ENCODE measurements around the gene NOTCH2. TPM values are rescaled to one million over a fixed set of nuclear protein-coding genes. Genes with fewer than 3 reads are reported as not detected.

NOTCH2 gene
- total and polyA plus RNA-seq, 2 experiments from 2014 or later, result 8.5 to 56.6 TPM

DNA sequence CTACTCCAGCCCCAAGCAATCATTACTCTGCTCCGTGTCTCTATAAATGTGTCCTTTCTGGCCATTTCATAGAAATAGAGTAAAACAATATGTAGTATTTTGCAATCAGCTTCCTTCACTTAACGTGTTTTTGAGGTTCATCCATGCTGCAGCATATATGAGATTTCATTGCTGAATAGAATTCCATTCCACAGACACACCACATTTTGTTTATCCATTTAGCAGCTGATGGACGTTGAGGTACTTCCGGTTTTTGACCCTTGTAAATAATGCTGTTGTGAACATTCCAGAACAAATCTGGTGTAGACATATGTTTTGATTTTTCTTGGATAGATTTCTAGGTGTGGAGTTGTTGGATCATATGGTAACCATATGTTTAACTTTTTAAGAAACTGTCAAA lies 203.8 kb downstream of the NOTCH2 start (continued):
- TF ChIP-seq, protein P1, sequence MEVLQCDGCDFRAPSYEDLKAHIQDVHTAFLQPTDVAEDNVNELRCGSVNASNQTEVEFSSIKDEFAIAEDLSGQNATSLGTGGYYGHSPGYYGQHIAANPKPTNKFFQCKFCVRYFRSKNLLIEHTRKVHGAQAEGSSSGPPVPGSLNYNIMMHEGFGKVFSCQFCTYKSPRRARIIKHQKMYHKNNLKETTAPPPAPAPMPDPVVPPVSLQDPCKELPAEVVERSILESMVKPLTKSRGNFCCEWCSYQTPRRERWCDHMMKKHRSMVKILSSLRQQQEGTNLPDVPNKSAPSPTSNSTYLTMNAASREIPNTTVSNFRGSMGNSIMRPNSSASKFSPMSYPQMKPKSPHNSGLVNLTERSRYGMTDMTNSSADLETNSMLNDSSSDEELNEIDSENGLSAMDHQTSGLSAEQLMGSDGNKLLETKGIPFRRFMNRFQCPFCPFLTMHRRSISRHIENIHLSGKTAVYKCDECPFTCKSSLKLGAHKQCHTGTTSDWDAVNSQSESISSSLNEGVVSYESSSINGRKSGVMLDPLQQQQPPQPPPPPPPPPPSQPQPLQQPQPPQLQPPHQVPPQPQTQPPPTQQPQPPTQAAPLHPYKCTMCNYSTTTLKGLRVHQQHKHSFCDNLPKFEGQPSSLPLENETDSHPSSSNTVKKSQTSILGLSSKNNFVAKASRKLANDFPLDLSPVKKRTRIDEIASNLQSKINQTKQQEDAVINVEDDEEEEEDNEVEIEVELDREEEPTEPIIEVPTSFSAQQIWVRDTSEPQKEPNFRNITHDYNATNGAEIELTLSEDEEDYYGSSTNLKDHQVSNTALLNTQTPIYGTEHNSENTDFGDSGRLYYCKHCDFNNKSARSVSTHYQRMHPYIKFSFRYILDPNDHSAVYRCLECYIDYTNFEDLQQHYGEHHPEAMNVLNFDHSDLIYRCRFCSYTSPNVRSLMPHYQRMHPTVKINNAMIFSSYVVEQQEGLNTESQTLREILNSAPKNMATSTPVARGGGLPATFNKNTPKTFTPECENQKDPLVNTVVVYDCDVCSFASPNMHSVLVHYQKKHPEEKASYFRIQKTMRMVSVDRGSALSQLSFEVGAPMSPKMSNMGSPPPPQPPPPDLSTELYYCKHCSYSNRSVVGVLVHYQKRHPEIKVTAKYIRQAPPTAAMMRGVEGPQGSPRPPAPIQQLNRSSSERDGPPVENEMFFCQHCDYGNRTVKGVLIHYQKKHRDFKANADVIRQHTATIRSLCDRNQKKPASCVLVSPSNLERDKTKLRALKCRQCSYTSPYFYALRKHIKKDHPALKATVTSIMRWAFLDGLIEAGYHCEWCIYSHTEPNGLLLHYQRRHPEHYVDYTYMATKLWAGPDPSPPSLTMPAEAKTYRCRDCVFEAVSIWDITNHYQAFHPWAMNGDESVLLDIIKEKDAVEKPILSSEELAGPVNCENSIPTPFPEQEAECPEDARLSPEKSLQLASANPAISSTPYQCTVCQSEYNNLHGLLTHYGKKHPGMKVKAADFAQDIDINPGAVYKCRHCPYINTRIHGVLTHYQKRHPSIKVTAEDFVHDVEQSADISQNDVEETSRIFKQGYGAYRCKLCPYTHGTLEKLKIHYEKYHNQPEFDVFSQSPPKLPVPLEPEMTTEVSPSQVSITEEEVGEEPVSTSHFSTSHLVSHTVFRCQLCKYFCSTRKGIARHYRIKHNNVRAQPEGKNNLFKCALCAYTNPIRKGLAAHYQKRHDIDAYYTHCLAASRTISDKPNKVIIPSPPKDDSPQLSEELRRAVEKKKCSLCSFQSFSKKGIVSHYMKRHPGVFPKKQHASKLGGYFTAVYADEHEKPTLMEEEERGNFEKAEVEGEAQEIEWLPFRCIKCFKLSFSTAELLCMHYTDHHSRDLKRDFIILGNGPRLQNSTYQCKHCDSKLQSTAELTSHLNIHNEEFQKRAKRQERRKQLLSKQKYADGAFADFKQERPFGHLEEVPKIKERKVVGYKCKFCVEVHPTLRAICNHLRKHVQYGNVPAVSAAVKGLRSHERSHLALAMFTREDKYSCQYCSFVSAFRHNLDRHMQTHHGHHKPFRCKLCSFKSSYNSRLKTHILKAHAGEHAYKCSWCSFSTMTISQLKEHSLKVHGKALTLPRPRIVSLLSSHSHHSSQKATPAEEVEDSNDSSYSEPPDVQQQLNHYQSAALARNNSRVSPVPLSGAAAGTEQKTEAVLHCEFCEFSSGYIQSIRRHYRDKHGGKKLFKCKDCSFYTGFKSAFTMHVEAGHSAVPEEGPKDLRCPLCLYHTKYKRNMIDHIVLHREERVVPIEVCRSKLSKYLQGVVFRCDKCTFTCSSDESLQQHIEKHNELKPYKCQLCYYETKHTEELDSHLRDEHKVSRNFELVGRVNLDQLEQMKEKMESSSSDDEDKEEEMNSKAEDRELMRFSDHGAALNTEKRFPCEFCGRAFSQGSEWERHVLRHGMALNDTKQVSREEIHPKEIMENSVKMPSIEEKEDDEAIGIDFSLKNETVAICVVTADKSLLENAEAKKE (CRISPR knock-in tag; IDR thresholded peaks at IDR 0.05), result no peak

DNA sequence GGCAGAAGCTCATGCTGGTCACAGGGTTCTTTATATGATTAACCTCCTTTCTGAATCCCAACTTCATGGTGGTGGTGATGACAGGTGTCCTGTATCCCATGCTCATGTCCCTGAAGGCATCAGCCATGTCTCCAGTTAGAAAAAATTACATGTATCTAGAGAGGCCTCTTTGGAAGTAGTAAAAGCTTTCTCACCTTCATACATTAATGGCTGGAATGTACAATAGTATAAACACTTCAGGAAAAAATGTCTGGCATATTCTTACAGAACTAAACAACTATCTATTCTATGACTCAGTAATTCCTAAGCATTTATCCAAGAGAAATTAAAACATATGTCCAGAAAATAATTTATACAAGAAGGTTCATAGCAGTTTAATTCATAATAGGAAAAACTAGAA lies 207.2 kb downstream of the NOTCH2 start:
- DNase-seq (ENCODE audit: low spot score) (no peak), ATAC-seq (no peak)
- H3K4me3 ChIP-seq, result no peak overlapping the region
- no peak overlapping the region for H3K27ac ChIP-seq (ENCODE audit: low read depth)
- H4K20me1 ChIP-seq (replicated peaks; ENCODE audit: insufficient read depth), result no peaks in the 10 kb centered on the region
- H3K36me3 ChIP-seq (ENCODE audit: insufficient read depth), result no peaks in the 10 kb centered on the region
- Mint-ChIP-seq H3K4me3 (no peak overlapping the region), H3K4me1 (no peaks in the 10 kb centered on the region), H3K27me3 (ENCODE audit: insufficient read depth, low read depth, poor library complexity) (no peaks in the 10 kb centered on the region), H3K27ac (no peak overlapping the region), H3K9me3 (no peaks in the 10 kb centered on the region), H3K36me3 (ENCODE audit: low read depth) (no peaks in the 10 kb centered on the region)
- no peaks in the 10 kb centered on the region for H3K79me2 ChIP-seq (replicated peaks; ENCODE audit: insufficient read depth)
- no peaks in the 10 kb centered on the region for H3K4me1 ChIP-seq (ENCODE audit: insufficient read depth)
- H3K27me3 ChIP-seq (ENCODE audit: insufficient read depth), result no peaks in the 10 kb centered on the region
- H3F3A ChIP-seq (replicated peaks; ENCODE audit: low read depth), result no peaks in the 10 kb centered on the region
- no peak overlapping the region for H3K4me2 ChIP-seq
- TF ChIP-seq, protein P2, sequence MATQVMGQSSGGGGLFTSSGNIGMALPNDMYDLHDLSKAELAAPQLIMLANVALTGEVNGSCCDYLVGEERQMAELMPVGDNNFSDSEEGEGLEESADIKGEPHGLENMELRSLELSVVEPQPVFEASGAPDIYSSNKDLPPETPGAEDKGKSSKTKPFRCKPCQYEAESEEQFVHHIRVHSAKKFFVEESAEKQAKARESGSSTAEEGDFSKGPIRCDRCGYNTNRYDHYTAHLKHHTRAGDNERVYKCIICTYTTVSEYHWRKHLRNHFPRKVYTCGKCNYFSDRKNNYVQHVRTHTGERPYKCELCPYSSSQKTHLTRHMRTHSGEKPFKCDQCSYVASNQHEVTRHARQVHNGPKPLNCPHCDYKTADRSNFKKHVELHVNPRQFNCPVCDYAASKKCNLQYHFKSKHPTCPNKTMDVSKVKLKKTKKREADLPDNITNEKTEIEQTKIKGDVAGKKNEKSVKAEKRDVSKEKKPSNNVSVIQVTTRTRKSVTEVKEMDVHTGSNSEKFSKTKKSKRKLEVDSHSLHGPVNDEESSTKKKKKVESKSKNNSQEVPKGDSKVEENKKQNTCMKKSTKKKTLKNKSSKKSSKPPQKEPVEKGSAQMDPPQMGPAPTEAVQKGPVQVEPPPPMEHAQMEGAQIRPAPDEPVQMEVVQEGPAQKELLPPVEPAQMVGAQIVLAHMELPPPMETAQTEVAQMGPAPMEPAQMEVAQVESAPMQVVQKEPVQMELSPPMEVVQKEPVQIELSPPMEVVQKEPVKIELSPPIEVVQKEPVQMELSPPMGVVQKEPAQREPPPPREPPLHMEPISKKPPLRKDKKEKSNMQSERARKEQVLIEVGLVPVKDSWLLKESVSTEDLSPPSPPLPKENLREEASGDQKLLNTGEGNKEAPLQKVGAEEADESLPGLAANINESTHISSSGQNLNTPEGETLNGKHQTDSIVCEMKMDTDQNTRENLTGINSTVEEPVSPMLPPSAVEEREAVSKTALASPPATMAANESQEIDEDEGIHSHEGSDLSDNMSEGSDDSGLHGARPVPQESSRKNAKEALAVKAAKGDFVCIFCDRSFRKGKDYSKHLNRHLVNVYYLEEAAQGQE (IDR thresholded peaks at IDR 0.05; ENCODE audit: unreplicated experiment), result no peak
- TF ChIP-seq JUNB (IDR thresholded peaks at IDR 0.05; ENCODE audit: unreplicated experiment) (no peak), ZNF331 (CRISPR knock-in tag; IDR thresholded peaks at IDR 0.05; ENCODE audit: low read depth) (no peak), EZH2 (IDR thresholded peaks at IDR 0.05; ENCODE audit: low read depth, unreplicated experiment) (no peak), POLR2AphosphoS5 (IDR thresholded peaks at IDR 0.05; ENCODE audit: low read depth) (no peak)
- H2AFZ ChIP-seq, result no peak overlapping the region
- H3K9me2 ChIP-seq (ENCODE audit: insufficient read depth), result no peaks in the 10 kb centered on the region

Other genes with a start within 250 kb of the NOTCH2 start
- not detected in 2 replicates for gene ADAM30, start 173.1 kb downstream of the NOTCH2 start, total RNA-seq (2014; rRNA removed; shearing (Covaris generic))
- not detected in 2 replicates for gene ADAM30, start 173.1 kb downstream of the NOTCH2 start, polyA plus RNA-seq (2016; fragmentation: Nextera tagmentation; extraction: Ambion mirVana)
- gene SEC22B, start 106.9 kb upstream of the NOTCH2 start, total RNA-seq (2014; rRNA removed; shearing (Covaris generic)), result 14.2 and 17.8 TPM in 2 replicates
- 16.6 and 17.6 TPM in 2 replicates for gene SEC22B, start 106.9 kb upstream of the NOTCH2 start, polyA plus RNA-seq (2016; fragmentation: Nextera tagmentation; extraction: Ambion mirVana)

Data from GM23338 (cell line).